ENCODE measurements around the gene ROR2. TPM values are rescaled to one million over a fixed set of nuclear protein-coding genes. Genes with fewer than 3 reads are reported as not detected.

The ROR2 gene
- total and polyA plus RNA-seq, 2 of the 13 experiments (the other 11 are each of a cell fraction or from before 2014, with no cell fraction given), result not detected

- Histone ChIP-seq H3K27ac (ENCODE audit: extremely low read length, insufficient read depth, low read length) (no peak overlapping the region), H2AFZ (ENCODE audit: low read length) (no peak overlapping the region), H3K79me2 (ENCODE audit: insufficient read depth, low read length) (no peaks in the 10 kb centered on the region), H3K9me3 (ENCODE audit: low read length) (no peaks in the 10 kb centered on the region), H3K36me3 (replicated peaks in 1 of 2; ENCODE audit: control insufficient read depth in 1 of 2, insufficient read depth in 2 of 2, low read length in 2 of 2) (no peaks in the 10 kb centered on the region), H3K27me3 (ENCODE audit: control insufficient read depth in 1 of 2, insufficient read depth in 2 of 2, low read length in 2 of 2) (peaks cover 1 to 3% of the 10 kb centered on the region in 2 experiments; a peak in 2 of 5 replicates), H3K4me2 (ENCODE audit: low read depth, low read length) (no peak overlapping the region), H3K9ac (ENCODE audit: insufficient read depth, low read depth, low read length) (no peak overlapping the region), H3K4me1 (ENCODE audit: insufficient read depth, low read length) (no peaks in the 10 kb centered on the region), H4K20me1 (ENCODE audit: insufficient read depth, low read length) (no peaks in the 10 kb centered on the region), H3K4me3 (replicated peaks in 1 of 3; ENCODE audit: insufficient read depth in 1 of 3, low read depth in 2 of 3, low read length in 3 of 3) (no peak overlapping the region)
- intact Hi-C loops (cut with micrococcal nuclease; ENCODE audit: unreplicated experiment) (no loop called here), in situ Hi-C loops (cut with HindIII; ENCODE audit: extremely low pct_ligation_motif_present, low pct_unique_long_range_greater_than_20kb) (no loop called here)
- no peak for TF ChIP-seq EHMT2 (IDR thresholded peaks at IDR 0.05; ENCODE audit: borderline replicate concordance, low read depth, low read length)
- no peak for TF ChIP-seq ZNF224 (CRISPR knock-in tag; IDR thresholded peaks at IDR 0.05)
- no peak for TF ChIP-seq ZNF350 (CRISPR knock-in tag; IDR thresholded peaks at IDR 0.05; ENCODE audit: borderline replicate concordance, low read depth)
- TF ChIP-seq KLF12 (CRISPR knock-in tag; IDR thresholded peaks at IDR 0.05; ENCODE audit: borderline replicate concordance), result no peak
- ChIA-PET CTCF (ENCODE audit: low intra/inter-chr PET ratio, low total read pairs) (no interaction called here), POLR2A (no interaction called here)
- no peak for FAIRE-seq
- no TSS peak for BruUV-seq (replicated peaks)
- ATAC-seq, result no peak
- DNase-seq (ENCODE audit: low spot score), result no peak
- 81% methylated on average over 3 of the region's 3 CpGs for WGBS (ENCODE audit: low lambda C conversion rate)
These were observed 288.6 kb downstream of the ROR2 start for GRCh38 chr9:91661451-91661850.

- Histone ChIP-seq H2AFZ (ENCODE audit: low read length) (no peak overlapping the region), H3K27me3 (ENCODE audit: control insufficient read depth in 1 of 2, insufficient read depth in 2 of 2, low read length in 2 of 2) (peaks cover 1 to 9% of the 10 kb centered on the region in 2 experiments; a peak in 2 of 5 replicates), H3K4me2 (ENCODE audit: low read depth, low read length) (no peak overlapping the region), H3K4me1 (ENCODE audit: insufficient read depth, low read length) (no peaks in the 10 kb centered on the region), H3K27ac (ENCODE audit: extremely low read length, insufficient read depth, low read length) (no peak overlapping the region), H3K9me3 (ENCODE audit: low read length) (no peaks in the 10 kb centered on the region), H3K79me2 (ENCODE audit: insufficient read depth, low read length) (no peaks in the 10 kb centered on the region), H4K20me1 (ENCODE audit: insufficient read depth, low read length) (no peaks in the 10 kb centered on the region), H3K9ac (ENCODE audit: insufficient read depth, low read depth, low read length) (no peak overlapping the region), H3K36me3 (replicated peaks in 1 of 2; ENCODE audit: control insufficient read depth in 1 of 2, insufficient read depth in 2 of 2, low read length in 2 of 2) (no peaks in the 10 kb centered on the region), H3K4me3 (replicated peaks in 1 of 3; ENCODE audit: insufficient read depth in 1 of 3, low read depth in 2 of 3, low read length in 3 of 3) (no peak overlapping the region)
- DNase-seq (ENCODE audit: low spot score) (no peak), FAIRE-seq (no peak), ATAC-seq (no peak)
- POLR2A ChIA-PET, result no interaction called here
- CTCF ChIA-PET (ENCODE audit: low intra/inter-chr PET ratio, low total read pairs), result no interaction called here
- BruUV-seq (replicated peaks), result no TSS peak
- intact Hi-C loops (cut with micrococcal nuclease; ENCODE audit: unreplicated experiment), result loop anchor here (1.0 kb wide), 1 partner anchor 67 kb away; no protein-coding TSS in a partner anchor
- in situ Hi-C loops (cut with HindIII; ENCODE audit: extremely low pct_ligation_motif_present, low pct_unique_long_range_greater_than_20kb), result no loop called here
- 94% methylated on average over 1 of the region's 1 CpG for WGBS (ENCODE audit: low lambda C conversion rate)
- no peak for TF ChIP-seq ZFP36L2 (CRISPR knock-in tag; IDR thresholded peaks at IDR 0.05)
- TF ChIP-seq ZSCAN5A (CRISPR knock-in tag; IDR thresholded peaks at IDR 0.05; ENCODE audit: borderline replicate concordance), result no peak
- no peak for TF ChIP-seq RERE (CRISPR knock-in tag; IDR thresholded peaks at IDR 0.05; ENCODE audit: low read depth)
- TF ChIP-seq TOPORS (CRISPR knock-in tag; IDR thresholded peaks at IDR 0.05), result no peak
- TF ChIP-seq ZEB1 (IDR thresholded peaks at IDR 0.05; ENCODE audit: insufficient replicate concordance, low read depth), result no peak
- TF ChIP-seq SRY (CRISPR knock-in tag; IDR thresholded peaks at IDR 0.05), result no peak
These were observed 289.5 kb downstream of the ROR2 start for GRCh38 chr9:91660521-91660920.
